Measurements from ENCODE around the gene C1orf167.

GRCh38 chr1:11790880-11791715 is 29.1 kb downstream of the C1orf167 start:
- TF ChIP-seq CTCF (IDR thresholded peaks at IDR 0.05) = peak in 1 of 6 experiments; percentile 10
- TF ChIP-seq POLR2A (IDR thresholded peaks at IDR 0.05) = peak in 2 of 4 donors; percentile 63 to 64
- peak; percentile 98 to 100 for TF ChIP-seq POLR2AphosphoS5 (IDR thresholded peaks at IDR 0.05)
- TF ChIP-seq EP300 (IDR thresholded peaks at IDR 0.05) = peak; percentile 99 to 100 (median 100)
